DMS79 treated with DMSO at 0.1 percent for 48 hours (cell line): ENCODE measurements around the gene RGS9BP.
"Not testable (repeated sequence)": the region's sequence is repeated elsewhere in the genome, so short reads cannot be mapped to it uniquely, and the experiment has no call there.

Source experiments
- DNase-seq: peaks from one replicate; lab custom pipeline; 2025; lab: John Stamatoyannopoulos, UW

RGS9BP gene, protein sequence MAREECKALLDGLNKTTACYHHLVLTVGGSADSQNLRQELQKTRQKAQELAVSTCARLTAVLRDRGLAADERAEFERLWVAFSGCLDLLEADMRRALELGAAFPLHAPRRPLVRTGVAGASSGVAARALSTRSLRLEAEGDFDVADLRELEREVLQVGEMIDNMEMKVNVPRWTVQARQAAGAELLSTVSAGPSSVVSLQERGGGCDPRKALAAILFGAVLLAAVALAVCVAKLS

DNA sequence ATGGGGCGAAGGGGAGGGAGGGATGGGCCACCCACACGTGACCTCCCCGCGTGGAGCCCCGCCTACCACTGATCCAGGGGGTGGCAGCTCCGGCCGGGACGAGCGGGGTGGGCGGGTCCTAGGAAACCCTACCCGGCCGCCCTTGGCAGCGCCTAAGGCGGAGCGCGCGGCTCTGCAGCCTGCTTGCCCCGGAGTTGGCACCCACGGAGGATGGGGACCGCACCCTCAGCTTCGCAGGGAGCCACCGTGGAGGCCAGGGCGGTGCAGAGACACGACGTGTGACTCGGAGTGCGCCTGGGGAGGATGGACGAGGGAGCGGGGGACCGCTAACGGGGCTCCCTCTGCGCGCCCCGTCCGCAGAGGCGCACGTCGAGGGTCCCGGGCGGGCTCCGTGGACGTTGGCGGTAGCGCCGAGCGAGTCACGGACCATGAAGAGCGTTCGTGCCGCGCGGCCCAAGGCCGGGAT, at the start of gene RGS9BP:
Gene RGS9BP, plus strand, starts transcription at position 129 of the 466 bp plus-strand sequence. CDS start 416 bp downstream, outside the sequence.
- DNase-seq: peak; percentile 33

DNA sequence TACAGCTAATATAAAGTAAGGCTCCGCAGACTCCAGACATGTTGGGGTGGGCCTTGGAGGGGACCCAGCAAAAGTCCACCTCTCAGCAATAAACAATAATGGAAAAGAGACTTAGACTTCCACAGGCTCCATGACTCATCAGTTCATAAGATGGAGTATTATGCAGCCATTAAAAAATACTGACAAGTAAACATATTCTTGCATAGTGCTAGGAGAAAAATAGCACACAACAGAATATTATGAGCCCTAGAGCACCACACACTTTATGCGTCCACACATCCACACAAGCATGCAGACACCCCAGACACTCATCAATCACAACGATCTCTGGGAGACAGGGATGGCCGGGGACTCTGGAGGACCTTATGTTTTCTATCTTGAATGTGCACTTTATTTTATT, 48.7 kb upstream of the RGS9BP start:
- DNase-seq: no peak

DNA sequence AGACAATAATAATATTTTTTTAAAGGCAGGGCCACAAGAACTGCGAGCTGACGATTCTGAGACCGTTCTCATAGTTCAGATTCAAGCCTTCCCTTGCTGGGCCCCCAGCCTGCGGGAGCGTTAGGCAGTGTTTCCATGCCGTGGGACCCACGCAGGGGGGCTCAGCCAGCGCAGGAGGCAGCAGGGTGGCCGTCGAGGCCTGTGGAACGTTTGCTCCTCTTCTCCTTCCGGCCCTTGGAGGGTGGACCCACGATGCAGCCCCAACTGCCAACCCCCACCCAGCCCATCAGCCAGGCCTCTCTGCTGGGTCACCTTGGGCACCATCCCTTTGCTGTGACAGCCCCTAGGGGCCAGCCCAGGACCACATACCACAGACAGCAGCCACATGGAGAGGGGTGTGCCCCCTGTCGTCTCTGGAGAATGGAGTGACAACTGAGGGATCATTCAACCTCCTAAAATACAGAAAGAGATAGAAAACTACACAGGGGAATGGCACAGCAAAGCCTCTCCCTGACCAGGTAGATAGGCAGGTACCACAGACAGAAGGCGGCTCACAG, 47.9 kb upstream of the RGS9BP start:
- no peak for DNase-seq

DNA sequence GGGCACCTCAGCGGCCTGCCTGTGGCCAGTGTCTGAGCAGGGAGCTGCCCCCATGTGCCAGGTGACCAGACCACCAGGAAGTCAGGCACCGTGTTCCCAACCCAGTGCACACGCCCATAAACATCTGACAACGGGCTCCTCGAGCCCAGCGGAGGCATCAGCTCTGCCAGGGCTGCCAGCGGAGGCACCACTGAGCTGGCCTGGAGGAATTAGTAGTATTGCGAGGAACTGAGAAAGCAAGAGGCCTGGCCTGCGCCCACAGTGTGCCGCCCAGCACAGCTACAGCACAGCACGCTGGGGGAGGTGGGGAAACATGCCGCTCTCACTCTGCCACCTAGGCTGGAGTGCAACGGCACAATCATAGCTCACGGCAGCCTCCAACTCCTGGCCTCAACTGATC, 45.3 kb upstream of the RGS9BP start:
- DNase-seq: no peak

DNA sequence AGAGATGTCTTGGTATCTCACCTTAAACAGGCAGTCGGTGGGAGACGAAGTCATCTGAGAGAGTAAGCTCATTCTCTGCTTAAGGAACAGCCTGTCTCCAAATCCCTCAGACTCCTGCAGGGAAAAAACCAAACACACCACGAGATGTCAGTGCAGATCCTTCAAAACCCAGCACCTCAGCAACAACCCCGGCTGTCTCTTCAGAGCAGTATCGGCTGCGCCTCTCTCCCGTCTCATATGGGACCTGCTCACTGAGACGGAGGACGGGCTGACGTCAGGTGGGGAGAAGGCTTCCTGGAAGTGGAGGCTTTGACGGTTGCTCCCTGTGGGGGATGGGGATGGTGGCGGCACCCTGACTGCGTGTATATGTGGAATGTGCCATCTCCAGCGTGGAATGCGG, 44.3 kb upstream of the RGS9BP start:
- no peak for DNase-seq

DNA sequence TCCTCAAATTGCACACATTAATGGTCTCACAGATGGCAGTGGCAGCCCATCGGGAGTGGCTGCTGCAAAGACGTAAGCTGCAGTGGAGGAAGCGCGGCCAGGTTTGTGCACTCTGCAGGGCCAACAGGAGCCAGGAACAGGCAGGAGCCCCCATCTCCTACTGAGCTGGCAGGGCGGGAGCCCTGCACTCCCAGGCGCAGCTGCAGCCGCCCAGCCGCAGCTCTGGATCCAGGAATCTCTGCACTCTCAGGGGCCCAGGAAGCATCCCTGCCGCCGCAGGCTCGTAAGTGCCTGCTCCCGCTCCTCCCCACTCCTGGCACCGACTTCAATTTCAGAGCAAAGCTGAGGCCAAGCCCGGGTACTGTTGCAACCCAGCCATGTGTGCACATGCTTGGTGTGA, 38.2 kb upstream of the RGS9BP start:
- no peak for DNase-seq

DNA sequence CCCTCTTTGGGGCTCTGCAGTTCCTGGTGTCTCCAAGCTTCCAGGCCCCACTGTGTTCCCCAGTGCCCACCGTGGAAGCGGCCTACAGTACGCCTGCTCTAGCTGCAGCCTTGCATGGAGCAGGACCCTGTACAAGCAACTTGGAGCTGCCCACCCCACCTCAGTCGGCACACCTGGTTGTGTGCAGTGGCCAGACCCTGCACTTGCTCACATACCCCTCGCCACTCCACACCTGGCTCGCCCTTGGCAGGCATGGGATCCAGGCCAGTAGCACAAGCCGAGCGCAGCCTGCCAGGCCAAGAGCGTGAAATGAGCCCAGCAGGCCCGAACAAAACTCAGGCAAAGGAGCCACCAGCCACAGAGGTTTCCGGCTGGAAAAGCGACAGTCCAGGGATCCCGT, 37.0 kb upstream of the RGS9BP start:
- DNase-seq: no peak

DNA sequence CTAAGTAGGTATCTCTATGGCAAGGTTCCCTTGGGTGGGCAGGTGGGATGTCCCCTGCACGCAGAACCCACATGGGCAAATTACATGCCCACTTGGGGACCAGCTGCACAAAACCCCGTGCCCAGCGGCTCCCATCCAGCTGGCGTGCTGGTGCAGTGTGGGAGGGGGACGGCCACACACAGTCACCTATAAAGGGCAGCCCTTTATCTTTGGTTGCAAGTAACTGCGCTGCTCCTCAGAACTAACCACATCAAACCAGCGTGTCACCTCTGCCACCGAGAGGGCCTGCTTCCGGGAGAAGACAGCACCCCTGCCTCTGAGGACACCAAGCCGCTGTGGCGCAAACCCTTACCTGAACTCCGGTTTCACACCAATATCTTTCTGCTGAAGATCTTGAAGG, 32.9 kb upstream of the RGS9BP start:
- DNase-seq: no peak

DNA sequence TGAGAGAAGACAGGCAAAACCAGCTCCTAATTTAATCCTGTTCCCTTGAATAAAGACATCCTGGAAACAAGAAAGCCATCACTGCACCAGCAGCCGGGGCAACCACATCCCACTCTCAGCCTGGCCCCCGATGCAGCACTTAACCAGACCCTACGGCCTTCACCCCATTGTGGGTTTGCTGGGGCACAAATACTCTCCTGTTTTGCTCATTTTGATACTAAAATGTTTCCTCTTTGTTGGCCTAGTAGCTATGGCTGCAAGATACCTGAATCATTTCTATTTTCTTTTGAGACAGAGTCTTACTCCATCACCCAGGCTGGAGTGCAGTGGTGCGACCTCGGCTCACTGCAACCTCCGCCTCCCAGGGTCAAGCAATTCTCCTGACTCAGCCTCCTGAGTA, 29.1 kb upstream of the RGS9BP start:
- no peak for DNase-seq

DNA sequence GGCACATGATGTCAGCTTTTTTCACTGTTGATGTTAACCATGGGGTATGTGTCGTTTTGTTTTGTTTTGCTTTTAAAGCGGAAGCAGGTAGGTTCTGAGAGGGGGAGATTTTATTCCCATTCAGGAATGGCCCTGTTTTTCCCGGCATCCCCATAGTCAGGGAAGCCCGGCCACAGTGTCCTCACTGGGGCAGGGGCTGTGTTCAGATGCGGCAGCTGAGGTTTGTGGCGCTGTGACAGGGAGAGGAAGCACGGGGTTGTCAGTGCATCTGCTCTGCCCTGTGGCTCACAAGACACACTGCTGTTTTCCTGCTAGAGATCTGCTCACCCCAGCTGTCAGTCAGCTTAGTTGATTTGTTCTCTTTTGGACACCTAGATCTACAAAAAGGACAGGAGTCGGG, 28.3 kb upstream of the RGS9BP start:
- no peak for DNase-seq

DNA sequence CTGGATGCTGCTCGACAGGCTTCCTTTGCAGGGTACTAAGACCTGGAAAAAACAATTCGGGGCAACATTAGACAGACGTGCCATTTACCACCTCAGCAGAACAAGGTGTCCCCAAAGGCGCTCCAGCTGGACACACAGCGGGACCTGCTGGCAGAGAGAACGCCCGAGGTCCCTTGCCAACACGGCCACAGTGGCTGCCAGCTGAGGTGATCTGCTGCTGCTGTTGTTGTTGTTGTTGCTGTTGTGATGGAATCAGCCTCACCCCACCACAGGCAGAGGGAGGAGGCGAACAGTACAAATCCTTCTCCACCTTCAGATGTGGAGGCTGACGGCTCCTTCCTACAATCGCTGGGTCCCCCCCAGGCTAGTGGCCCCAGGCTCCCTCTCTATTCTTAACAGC, 25.9 kb upstream of the RGS9BP start:
- DNase-seq: no peak

DNA sequence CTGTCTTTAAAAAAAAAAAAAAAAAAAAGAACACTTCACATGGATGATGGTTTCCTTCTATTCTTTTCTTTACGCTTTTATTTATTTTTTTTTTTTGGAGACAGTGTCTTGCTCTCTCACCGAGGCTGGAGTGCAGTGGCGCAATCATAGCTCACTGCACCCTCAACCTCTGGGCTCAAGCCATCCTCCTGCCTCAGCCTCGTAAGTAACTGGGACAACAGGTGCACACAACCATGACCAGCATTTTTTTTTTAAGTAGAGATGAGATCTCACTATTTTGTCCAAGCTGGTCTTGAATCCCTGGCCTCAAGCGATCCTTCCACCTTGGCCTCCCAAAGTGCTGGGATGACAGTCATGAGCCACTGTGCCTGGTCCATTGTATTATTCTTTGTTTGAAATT, 25.0 kb upstream of the RGS9BP start:
- no peak for DNase-seq

DNA sequence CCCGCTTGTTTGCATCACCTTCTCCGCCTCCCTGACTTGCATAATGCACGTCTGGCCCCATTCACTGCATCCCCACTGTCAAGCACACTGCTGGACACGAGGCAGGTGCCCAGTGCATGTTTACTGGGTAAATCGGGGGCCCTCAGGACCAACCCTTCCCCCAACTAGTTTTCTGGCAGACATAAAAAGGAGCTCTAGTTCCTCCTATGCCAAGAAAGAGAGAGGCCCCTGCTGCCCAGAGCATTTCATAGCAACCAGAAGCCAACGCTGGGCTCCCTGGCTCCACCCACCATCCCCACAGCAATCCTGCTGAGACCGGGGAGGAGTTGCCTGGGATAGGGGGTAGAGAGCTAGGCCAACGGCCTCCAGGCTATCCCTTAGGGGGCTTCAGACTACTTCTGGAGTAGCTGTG, 23.9 kb upstream of the RGS9BP start:
- no peak for DNase-seq

DNA sequence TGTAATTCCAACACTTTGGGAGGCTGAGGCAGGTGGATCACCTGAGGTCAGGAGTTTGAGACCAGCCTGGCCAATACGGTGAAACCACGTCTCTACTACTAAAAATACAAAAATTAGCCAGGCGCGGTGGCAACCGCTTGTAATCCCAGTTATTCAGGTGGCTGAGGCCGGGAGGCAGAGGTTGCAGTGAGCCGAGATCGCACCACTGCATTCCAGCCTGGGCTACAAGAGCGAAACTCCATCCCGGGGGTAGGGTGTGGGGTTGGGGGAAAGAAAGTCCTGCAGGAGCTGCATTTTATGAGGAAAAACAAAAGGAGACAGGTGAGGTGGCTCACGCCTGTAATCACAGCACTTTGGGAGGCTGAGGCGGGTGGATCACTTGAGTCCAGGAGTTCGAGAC, 23.3 kb upstream of the RGS9BP start:
- DNase-seq: not testable (repeated sequence)

DNA sequence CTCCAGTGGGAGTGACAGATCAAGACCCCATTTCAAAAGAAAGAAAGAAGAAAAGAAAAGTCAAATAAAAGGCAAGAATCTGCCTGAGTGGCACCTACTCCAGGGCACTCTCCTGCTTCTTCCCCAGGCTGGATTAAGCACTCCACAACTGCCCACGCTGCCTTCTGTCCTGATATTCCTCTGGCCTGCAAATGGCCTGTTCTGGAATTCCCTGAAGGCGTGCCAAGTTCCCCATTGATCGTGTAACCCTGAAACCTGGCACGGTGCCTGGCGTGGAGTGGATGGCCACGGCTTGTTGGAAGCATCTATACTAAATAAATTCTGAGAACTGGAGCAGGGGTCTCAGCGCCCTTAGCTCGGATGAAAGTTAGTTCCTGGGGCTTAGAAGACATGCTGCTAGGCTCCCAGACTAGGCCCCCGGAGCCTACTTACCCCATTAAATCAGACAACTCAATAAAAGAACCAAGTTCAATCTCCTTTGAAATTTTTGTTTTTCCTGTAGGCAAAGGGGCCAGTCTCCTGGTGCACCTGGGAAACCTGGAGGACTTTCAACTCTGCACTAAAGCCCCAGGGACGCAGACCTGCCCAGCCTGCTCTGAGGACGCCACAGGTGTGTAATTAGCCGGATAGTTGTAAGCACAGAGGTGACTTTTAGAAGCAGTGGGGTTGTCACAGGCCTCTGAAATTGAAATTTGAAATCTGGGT, 22.6 kb upstream of the RGS9BP start:
- DNase-seq: peak; percentile 86

DNA sequence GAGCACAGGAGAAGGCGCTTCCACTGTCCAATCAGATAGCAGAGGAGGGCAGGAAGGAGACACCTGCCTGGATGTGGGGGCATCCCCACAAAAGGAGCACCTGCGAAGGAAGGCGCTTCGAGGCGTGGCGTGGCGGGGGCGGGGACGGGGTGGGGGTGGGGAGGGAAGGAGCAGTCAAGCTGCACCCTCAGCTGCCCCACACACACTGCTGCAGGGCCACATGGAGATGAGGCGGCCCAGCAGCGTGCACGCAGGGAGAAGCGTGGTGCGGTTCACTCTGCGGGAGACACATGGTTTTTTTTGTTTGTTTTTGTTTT, 22.1 kb upstream of the RGS9BP start:
- DNase-seq: no peak

DNA sequence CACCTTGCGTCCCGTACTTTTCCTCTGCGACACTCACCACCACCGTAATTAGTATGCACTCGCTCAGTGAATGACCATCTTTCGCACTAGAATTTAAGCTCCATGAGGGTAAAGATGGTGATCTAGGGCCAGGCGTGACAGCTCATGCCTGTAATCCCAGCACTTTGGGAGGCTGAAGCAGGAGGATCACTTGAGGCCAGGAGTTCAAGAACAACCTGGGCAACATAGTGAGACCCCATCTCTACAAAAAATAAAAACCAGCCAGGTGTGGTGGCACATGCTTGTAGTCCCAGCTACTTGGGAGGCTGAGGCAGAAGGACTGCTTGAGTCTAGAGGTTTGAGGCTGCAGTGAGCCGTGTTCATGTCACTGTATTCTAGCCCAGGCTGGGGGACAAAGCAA, 19.3 kb upstream of the RGS9BP start:
- not testable (repeated sequence) for DNase-seq

DNA sequence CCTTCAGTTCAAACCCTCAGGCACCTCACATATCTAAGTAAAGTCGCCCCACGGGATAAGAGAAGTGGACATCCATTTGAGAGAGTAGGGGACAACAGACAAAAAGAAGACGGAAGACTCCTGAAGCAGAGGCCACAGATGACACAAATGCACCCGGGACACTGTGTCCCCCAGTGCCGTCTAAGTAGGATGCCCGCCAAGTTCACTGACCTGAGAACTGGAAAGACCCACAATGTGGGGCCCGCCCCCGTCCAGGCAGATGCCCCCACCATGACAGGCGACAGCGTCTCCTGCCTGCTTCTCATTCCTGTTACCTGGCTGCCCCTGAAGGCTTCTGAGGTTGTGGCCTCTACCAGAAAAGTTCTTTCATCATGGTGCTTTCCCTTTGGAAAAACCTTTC, 17.6 kb upstream of the RGS9BP start:
- no peak for DNase-seq

DNA sequence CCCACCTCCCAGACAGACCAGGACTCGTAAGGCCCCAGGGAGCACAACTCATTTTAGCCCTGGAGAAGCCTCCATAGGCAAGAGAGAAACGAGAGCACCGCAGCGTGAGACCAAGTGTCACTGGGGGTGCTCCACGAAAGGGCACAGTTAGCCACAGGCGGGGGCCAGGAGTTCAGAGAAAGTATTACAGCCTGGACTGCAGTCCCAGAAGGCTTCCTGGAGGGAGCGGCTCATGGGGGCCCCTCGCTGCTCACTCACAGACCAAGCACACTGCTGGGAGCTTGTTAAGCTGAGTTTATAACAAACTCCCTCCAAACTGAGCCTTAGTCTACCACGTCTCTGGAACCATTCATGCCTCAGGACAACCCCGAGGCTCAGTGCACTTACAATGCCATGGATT, 17.1 kb upstream of the RGS9BP start:
- DNase-seq: no peak

DNA sequence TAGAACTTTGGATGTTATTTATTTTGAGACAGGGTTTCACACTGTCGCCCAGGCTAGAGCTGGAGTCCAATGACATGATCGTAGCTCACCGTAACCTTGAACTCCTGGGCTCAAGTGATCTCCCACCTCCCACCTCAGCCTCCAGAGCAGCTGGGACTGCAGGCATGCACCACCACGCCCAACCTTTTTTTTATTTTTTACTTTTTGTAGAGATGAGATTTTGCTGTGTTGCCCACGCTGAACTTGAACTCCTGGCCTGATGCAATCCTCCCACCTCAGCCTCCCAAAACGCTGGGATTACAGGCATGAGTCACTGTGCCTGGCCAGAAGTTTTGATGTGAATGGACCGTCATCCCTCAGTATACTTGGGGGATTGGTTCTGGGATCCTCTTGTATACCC, 14.3 kb upstream of the RGS9BP start:
- DNase-seq: no peak

DNA sequence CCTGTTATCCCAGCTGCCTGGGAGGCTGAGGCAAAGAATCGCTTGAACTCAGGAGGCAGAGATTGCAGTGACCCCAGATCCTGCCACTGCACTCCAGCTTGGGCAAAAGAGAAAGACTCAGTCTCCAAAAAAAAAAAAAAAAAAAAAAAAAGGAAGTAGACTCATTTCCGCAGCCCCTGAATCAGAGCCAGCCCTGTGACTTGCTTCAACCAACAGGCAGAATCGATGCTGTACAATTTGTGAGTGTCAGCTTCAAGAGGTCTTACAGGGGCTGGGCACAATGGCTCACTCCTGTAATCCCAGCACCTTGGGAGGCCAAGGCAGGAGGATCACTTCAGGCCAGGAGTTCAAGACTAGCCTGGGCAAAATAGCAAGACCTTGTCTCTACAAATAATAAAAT, 13.5 kb upstream of the RGS9BP start:
- DNase-seq: no peak

DNA sequence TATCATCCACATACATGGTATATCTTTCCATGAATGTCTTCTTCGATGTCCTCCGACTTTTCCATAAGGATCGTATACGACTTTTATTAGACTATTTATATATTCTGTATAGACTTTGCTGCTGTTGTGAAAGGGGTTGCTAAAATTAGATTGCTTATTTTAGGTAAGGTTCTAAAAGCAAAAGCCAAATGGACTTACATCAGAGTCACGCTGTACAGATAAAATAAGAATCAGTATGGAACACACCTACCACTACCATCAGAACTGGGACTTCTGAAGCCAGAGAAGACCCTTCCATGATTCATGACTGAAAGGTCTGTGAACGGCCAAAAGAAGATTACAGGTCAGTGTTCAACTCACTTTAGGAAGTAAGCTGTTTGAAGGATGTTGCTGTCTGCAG, 9.6 kb upstream of the RGS9BP start:
- no peak for DNase-seq

DNA sequence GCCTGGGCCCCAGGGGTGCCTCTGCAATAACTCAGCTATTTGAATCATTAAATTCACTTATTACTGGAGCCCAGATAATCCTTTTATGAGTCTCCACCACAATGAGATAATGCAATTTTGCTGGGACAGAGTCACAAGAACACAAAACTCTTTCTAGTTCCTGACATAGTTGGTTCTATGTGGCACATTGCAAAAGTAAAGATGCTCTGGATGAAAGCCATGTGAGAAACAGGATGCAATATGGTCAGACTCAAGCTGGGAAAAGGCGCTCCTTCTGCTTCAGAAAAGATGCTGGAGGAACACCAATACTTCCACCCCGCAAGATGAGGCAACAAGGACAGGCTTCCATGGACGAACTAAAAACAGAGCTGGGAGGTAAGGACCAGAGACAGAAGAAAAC, 6.3 kb upstream of the RGS9BP start:
- no peak for DNase-seq
